Measurements from ENCODE around the gene HSPE1.

The HSPE1 gene

GRCh38 chr2:197498937-197499593 is 1.1 kb upstream of the HSPE1 start:
- peak; percentile 51 for DNase-seq (ENCODE audit: low read depth)
- TF ChIP-seq CTCF (IDR thresholded peaks at IDR 0.05; ENCODE audit: low read length, missing control alignments), result no peak
- H3K4me3 ChIP-seq (replicated peaks; ENCODE audit: low read depth, low read length), result peak overlapping the region; percentile 93

GRCh38 chr2:197500503-197501131 is 438 bp downstream of the HSPE1 start:
- peak overlapping the region; percentile 93 for H3K4me3 ChIP-seq (replicated peaks; ENCODE audit: low read depth, low read length)
- peak; percentile 20 for DNase-seq (ENCODE audit: low read depth)
- TF ChIP-seq CTCF (IDR thresholded peaks at IDR 0.05; ENCODE audit: low read length, missing control alignments), result no peak

- peak overlapping the region; percentile 0 for H3K4me3 ChIP-seq (replicated peaks; ENCODE audit: low read depth, low read length)
- DNase-seq (ENCODE audit: low read depth), result no peak
- TF ChIP-seq CTCF (IDR thresholded peaks at IDR 0.05; ENCODE audit: low read length, missing control alignments), result no peak
Observed at GRCh38 chr2:197502201-197502600, 2.0 kb downstream of the HSPE1 start.

GRCh38 chr2:197502685-197503084 is 2.5 kb downstream of the HSPE1 start:
- no peak for DNase-seq (ENCODE audit: low read depth)
- H3K4me3 ChIP-seq (replicated peaks; ENCODE audit: low read depth, low read length), result no peak overlapping the region
- no peak for TF ChIP-seq CTCF (IDR thresholded peaks at IDR 0.05; ENCODE audit: low read length, missing control alignments)

GRCh38 chr2:197504000-197504399 is 3.8 kb downstream of the HSPE1 start:
- no peak for DNase-seq (ENCODE audit: low read depth)
- no peak for TF ChIP-seq CTCF (IDR thresholded peaks at IDR 0.05; ENCODE audit: low read length, missing control alignments)
- H3K4me3 ChIP-seq (replicated peaks; ENCODE audit: low read depth, low read length), result no peak overlapping the region

GRCh38 chr2:197504512-197504911 is 4.3 kb downstream of the HSPE1 start:
- no peak for TF ChIP-seq CTCF (IDR thresholded peaks at IDR 0.05; ENCODE audit: low read length, missing control alignments)
- no peak for DNase-seq (ENCODE audit: low read depth)

GRCh38 chr2:197506658-197507057 is 6.5 kb downstream of the HSPE1 start:
- TF ChIP-seq CTCF (IDR thresholded peaks at IDR 0.05; ENCODE audit: low read length, missing control alignments), result no peak
- no peak overlapping the region for H3K4me3 ChIP-seq (replicated peaks; ENCODE audit: low read depth, low read length)
- DNase-seq (ENCODE audit: low read depth), result no peak

More at GRCh38 chr2:197504512-197504911, 4.3 kb downstream of the HSPE1 start:
- no peak overlapping the region for H3K4me3 ChIP-seq (replicated peaks; ENCODE audit: low read depth, low read length)

Measured in fibroblast of pulmonary artery (primary cell).